SK-N-MC (cell line): Measurements from ENCODE around the gene ATPAF1.
A peak's percentile ranks its signal among the peaks of the same experiment; 100 is the strongest.

Experiments
- DNase-seq: peaks from one replicate; pipeline ENCODE4 v3.0.0-alpha.2; 2011; ENCODE audit warnings: low read depth, low spot score
- H3K27ac ChIP-seq: fragments of 200-600 bp; sonication (generic); 2 replicates; pipeline ENCODE4 v1.5.1; 2016; ENCODE audit warnings: mixed run types
- H3K36me3 ChIP-seq: fragments of 200-600 bp; sonication (generic); 2 replicates; pipeline ENCODE4 v1.6.1; 2017; ENCODE audit warnings: antibody characterized with exemption, low read length, mixed read lengths; ENCODE audit not compliant: insufficient read depth
- H3K4me3 ChIP-seq: fragments of 200-600 bp; sonication (generic); 2 replicates; pipeline ENCODE4 v1.5.1; 2016
- H3K9ac ChIP-seq: fragments of 200-600 bp; sonication (generic); 2 replicates; pipeline ENCODE4 v1.8.0; 2017; ENCODE audit warnings: mixed run types, mixed read lengths; ENCODE audit not compliant: insufficient read length
- H3K9me3 ChIP-seq: fragments of 200-600 bp; sonication (generic); 2 replicates; pipeline ENCODE4 v1.6.1; 2017; ENCODE audit warnings: low read depth, mild to moderate bottlenecking, antibody characterized with exemption, low read length, moderate library complexity, mixed read lengths
- EZH2 ChIP-seq: fragments of 200-600 bp; sonication (generic); IDR thresholded peaks from one replicate; pipeline ENCODE4 v1.6.1; 2017; ENCODE audit warnings: antibody characterized with exemption
- FOXP2 ChIP-seq: optimal IDR thresholded peaks from 2 replicates; pipeline ENCODE3; 2011; ENCODE audit warnings: mild to moderate bottlenecking, moderate library complexity; ENCODE audit not compliant: insufficient read depth; ENCODE audit errors: extremely low read length, control extremely low read depth
- POLR2AphosphoS5 ChIP-seq: IDR thresholded peaks from 2 replicates; pipeline ENCODE4 v1.6.1; 2012; ENCODE audit warnings: mild to moderate bottlenecking, low read depth, low read length, borderline replicate concordance

ATPAF1 gene

DNA sequence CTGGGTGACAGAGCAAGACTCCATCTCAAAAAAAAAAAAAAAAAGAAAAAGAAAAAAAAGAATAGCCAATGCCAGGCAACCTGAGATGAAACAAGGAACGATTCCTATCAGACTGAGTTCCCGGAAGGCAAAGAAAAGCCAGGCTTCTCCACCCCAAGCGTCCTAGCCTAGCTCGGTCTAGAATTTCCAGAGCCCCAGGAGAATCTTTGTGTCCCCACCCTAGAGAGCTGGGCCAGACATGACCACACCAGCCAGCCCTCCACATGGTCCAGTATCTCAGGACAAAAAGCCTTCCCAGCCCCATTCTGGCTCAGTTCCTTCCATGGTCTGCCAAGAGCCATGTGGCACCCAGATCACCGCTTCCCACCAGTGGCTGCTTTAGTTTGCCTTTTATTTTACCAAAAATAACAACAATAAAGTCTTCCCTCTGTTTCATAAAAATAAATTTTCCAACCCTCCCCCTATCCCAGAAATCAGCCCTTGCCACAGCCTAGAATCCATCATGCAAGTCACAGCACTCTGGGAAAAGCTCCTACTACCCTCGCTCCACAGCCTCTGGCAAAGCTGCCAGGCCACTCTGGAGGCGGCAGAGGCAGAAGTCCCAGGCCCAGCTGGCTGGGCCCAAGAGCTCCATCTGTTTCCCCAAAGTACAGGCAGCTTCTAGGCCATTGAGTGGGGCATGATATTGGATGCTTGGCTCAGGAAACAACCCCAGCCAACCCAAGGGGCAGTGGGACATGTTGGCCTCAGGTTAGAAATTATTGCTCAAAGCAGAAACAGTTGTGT is 60.6 kb downstream of the ATPAF1 start:
- Histone ChIP-seq H3K4me3 (no peak overlapping the region), H3K36me3 (no peaks in the 10 kb centered on the region), H3K9ac (no peak overlapping the region), H3K9me3 (no peaks in the 10 kb centered on the region), H3K27ac (no peak overlapping the region)
- TF ChIP-seq EZH2 (no peak), FOXP2 (no peak), POLR2AphosphoS5 (no peak)
- DNase-seq, result no peak

DNA sequence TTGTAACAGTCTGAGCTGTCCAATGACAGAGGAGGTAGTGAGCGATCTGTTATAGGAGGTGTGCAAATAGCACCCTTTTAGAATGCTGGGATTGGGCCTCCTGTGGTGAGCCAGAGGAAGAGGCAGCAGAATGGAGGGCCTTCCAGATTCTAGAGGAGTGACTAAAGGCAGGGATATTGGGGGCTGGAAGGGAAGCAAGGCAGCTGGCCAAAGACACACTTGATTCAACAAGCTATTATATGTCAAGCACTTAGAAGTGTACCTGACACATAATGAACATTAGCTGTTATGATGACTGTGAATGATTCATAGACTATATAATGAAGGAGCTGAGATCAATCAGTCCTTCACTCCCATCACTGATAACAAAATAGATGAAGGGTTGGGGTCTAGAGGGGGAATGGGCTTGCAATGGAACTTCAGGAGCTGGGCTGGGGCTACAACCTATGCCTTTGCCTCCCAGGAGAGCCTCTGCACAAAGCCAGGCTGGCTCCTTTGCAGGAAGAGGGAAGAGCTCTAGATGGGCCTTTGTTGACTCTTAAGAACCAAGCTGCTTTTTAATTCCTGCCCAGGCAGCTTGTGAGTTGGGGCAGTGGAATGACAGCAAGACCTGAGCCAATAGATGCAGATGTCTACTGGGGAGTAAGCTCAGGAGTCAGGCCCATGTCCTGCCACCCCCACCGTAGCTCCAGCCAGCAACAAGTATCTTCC is 61.8 kb downstream of the ATPAF1 start:
- H3K9ac ChIP-seq, result no peak overlapping the region
- H3K36me3 ChIP-seq, result no peaks in the 10 kb centered on the region
- H3K9me3 ChIP-seq, result no peaks in the 10 kb centered on the region
- no peak for DNase-seq
- no peak overlapping the region for H3K4me3 ChIP-seq
- TF ChIP-seq POLR2AphosphoS5, result no peak
- no peak overlapping the region for H3K27ac ChIP-seq

DNA sequence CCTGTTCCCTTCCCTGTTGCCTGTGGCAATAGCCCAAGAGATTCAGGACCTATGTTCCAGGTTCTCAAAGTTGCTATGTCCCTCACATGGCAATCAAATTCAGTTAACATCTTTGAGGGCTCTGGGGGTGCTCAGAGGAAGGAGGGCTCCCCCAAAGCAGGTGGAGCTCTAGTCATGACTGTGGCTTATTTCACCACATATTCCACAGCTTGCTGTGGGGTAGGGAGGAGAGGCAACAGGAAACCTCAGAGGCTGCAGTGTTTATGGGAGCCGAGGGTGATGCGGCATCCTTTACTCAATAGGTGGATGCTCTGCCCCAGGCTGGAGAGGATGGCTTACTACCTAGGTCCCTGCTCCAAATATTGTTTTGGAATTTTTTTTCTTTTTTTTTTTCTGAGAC is 62.9 kb downstream of the ATPAF1 start:
- Histone ChIP-seq H3K9ac (no peak overlapping the region), H3K4me3 (no peak overlapping the region), H3K9me3 (no peaks in the 10 kb centered on the region), H3K27ac (no peak overlapping the region), H3K36me3 (no peaks in the 10 kb centered on the region)
- no peak for DNase-seq
- TF ChIP-seq FOXP2 (no peak), EZH2 (no peak), POLR2AphosphoS5 (no peak)

GRCh38 chr1:46603858-46604549 is 64.2 kb downstream of the ATPAF1 start, which contains the start of gene MKNK1:
Gene MKNK1, minus strand, starts transcription at chr1:46604268. Its CDS starts 20,941 bp downstream, at chr1:46583327.
- peak; percentile 63 for DNase-seq
- Histone ChIP-seq H3K27ac (no peak within 1 kb of the TSS), H3K4me3 (peak within 1 kb of the TSS; percentile 89), H3K9ac (peak within 1 kb of the TSS; percentile 77), H3K36me3 (no peaks in the 10 kb centered on the region), H3K9me3 (no peaks in the 10 kb centered on the region)
- no peak for TF ChIP-seq FOXP2
- peak; percentile 97 for TF ChIP-seq POLR2AphosphoS5
- no peak for TF ChIP-seq EZH2

DNA sequence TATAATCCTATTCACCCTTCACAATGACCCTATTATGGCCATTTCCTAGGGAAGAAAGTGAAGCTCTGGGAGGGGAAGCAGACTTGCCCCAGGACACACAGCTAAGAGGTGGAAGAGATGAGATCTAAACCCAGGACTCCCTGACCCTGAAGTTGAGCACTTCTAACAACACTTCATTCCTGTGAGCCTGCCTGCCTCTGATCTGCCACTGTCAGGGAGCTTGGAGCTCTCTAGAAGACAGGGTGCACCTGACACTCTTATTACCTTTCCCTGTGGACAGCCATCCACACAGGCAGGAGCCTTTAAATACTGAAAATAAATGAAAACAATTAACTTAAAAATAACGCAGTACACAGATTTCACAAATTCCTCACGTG is 64.7 kb downstream of the ATPAF1 start:
- H3K27ac ChIP-seq, result no peak overlapping the region
- H3K36me3 ChIP-seq, result no peaks in the 10 kb centered on the region
- no peak for DNase-seq
- H3K9ac ChIP-seq, result peak overlapping the region; percentile 77
- TF ChIP-seq EZH2, result no peak
- TF ChIP-seq FOXP2, result no peak
- TF ChIP-seq POLR2AphosphoS5, result no peak
- H3K9me3 ChIP-seq, result no peaks in the 10 kb centered on the region
- H3K4me3 ChIP-seq, result peak overlapping the region; percentile 89

DNA sequence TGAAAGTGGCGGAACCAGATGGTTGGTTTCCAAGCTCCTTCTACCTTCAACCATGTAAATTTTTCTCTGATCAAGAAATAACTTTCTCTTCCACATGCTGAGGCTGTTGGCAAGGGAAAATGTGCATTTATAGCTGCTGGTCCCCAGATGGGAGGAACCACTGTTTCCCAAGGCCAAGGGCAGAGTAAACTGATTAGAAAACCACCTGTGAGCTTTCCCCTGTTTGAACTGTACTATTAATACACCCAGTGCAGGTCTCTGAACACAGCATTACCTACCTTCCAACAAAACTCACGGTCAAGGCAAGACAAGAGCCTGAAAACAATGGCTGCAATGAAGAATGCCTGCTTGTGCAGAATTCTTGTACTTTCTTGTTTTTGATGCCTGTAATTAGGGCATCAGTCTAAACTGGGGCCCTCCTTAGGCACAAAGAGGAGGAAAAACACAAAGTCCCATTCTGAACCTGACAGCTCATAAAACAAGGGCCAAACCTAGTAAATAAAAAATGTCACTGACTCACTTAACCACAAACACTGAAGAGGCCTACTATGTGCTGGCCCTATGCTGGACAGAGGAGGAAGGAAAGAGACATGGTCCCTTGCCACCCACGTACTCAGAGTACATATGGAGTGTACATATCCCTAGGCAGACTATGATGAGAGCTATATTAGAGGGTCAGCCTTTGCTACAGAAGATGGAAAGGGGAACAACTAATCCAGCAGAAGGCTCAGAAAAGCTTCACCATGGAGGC is 66.7 kb downstream of the ATPAF1 start:
- H3K4me3 ChIP-seq, result no peak overlapping the region
- no peak overlapping the region for H3K9ac ChIP-seq
- DNase-seq, result no peak
- no peak for TF ChIP-seq EZH2
- no peak for TF ChIP-seq FOXP2
- TF ChIP-seq POLR2AphosphoS5, result no peak
- H3K36me3 ChIP-seq, result no peaks in the 10 kb centered on the region
- H3K27ac ChIP-seq, result no peak overlapping the region
- no peaks in the 10 kb centered on the region for H3K9me3 ChIP-seq

DNA sequence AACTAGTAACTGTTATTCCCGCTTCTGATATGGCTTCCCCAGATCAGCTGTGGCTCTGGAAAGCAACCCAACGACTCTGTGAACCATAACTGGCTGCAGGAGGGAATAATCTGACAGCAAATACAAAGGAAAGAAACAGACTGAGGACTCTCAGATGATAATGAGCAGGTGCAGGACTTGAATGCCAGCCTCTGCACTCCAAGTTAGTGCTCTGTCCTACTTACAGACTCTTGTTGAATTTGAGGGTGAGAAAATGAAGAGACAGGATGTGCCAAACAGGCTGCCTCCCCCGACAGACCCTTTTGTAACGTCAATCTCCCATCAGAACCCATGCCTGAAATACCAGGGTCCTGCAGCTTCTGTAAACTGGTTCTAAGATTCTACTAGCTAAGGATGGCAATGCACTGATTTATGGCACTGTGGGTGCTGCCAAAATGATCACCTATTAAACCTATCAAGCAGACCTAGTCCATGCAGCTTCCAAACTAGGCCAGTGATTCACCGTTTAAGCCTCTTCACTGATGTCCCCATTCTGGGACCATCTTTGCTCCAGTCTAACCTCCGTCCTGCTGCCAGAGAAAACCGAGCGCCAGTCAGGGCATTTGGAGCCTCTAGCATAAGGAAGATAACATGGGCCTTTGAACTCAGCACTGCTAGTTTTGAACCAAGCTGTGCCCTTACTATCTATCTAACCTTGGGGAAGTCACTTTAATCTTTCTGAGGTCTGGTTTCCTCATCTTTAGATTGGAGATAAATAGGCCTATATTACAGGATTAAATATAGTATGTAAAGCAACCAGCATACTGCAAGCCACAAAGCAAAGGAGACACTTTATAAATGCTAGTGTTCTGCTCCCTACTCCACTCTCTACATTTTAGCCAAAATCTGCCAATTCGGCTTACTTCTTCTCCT is 68.8 kb downstream of the ATPAF1 start:
- no peaks in the 10 kb centered on the region for H3K9me3 ChIP-seq
- H3K9ac ChIP-seq, result no peak overlapping the region
- H3K27ac ChIP-seq, result no peak overlapping the region
- H3K36me3 ChIP-seq, result no peaks in the 10 kb centered on the region
- DNase-seq, result no peak
- no peak overlapping the region for H3K4me3 ChIP-seq
- TF ChIP-seq EZH2 (no peak), POLR2AphosphoS5 (no peak), FOXP2 (no peak)
